ENCODE results near the gene RAB3IL1. TPM values are rescaled to one million over a fixed set of nuclear protein-coding genes. Genes with fewer than 3 reads are reported as not detected.
A peak's percentile ranks its signal among the peaks of the same experiment; 100 is the strongest.
"Not testable (repeated sequence)": the region's sequence is repeated elsewhere in the genome, so short reads cannot be mapped to it uniquely, and the experiment has no call there.

Gene RAB3IL1
- total and polyA plus RNA-seq, 9 of the 15 experiments (the other 6 are each of a cell fraction or from before 2014, with no cell fraction given), result 0.15 to 42.6 (median 15.5) TPM

GRCh38 chr11:61964666-61965271 is 47.4 kb upstream of the RAB3IL1 start (continued):
- TF ChIP-seq TOE1 (IDR thresholded peaks at IDR 0.05; ENCODE audit: borderline replicate concordance) (peak; percentile 94), TEAD4 (IDR thresholded peaks at IDR 0.05; ENCODE audit: low read length) (peak; percentile 58; the same call in 1 of the 2 replicates), KLF16 (IDR thresholded peaks at IDR 0.05) (peak; percentile 38; the same call in 1 of the 2 replicates), NFATC3 (IDR thresholded peaks at IDR 0.05) (0 out of 2 replicates have a peak, but pooled peaks have one; percentile 18), CBFA2T3 (IDR thresholded peaks at IDR 0.05) (peak; percentile 80), NCOR1 (IDR thresholded peaks at IDR 0.05) (peak; percentile 64), TARDBP (IDR thresholded peaks at IDR 0.05) (peak; percentile 75; the same call in 1 of the 2 replicates), HMG20B (CRISPR knock-in tag; IDR thresholded peaks at IDR 0.05) (0 out of 2 replicates have a peak, but pooled peaks have one; percentile 10), IRF9 (tag; IDR thresholded peaks at IDR 0.05) (peak; percentile 70; the same call in 1 of the 2 replicates), CEBPG (CRISPR knock-in tag; IDR thresholded peaks at IDR 0.05) (peak; percentile 91), CEBPG (tag; conservative IDR thresholded peaks at IDR 0.05 in 1 of 2, IDR thresholded peaks at IDR 0.05 in 1 of 2) (peak in 1 of 2 experiments; percentile 92; a peak in 3 of 4 replicates), ZFX (CRISPR knock-in tag; IDR thresholded peaks at IDR 0.05) (0 out of 2 replicates have a peak, but pooled peaks have one; percentile 30), SOX6 (IDR thresholded peaks at IDR 0.05) (peak; percentile 73; the same call in 1 of the 2 replicates), ZNF436 (CRISPR knock-in tag; IDR thresholded peaks at IDR 0.05) (peak; percentile 39; the same call in 1 of the 2 replicates), RAD51 (IDR thresholded peaks at IDR 0.05; ENCODE audit: borderline replicate concordance, low read depth) (peak; percentile 96), TAL1 (IDR thresholded peaks at IDR 0.05) (peak; percentile 74; the same call in 1 of the 2 replicates), LCOR (CRISPR knock-in tag; IDR thresholded peaks at IDR 0.05) (peak; percentile 40), MTA2 (IDR thresholded peaks at IDR 0.05; ENCODE audit: low read depth) (0 out of 2 replicates have a peak, but pooled peaks have one; percentile 19)
- not testable (repeated sequence) for TF ChIP-seq TOE1 (CRISPR knock-in tag; IDR thresholded peaks at IDR 0.05; ENCODE audit: borderline replicate concordance, low read depth); TEAD4 (CRISPR knock-in tag; IDR thresholded peaks at IDR 0.05; ENCODE audit: borderline replicate concordance)
- TF ChIP-seq, protein P1, sequence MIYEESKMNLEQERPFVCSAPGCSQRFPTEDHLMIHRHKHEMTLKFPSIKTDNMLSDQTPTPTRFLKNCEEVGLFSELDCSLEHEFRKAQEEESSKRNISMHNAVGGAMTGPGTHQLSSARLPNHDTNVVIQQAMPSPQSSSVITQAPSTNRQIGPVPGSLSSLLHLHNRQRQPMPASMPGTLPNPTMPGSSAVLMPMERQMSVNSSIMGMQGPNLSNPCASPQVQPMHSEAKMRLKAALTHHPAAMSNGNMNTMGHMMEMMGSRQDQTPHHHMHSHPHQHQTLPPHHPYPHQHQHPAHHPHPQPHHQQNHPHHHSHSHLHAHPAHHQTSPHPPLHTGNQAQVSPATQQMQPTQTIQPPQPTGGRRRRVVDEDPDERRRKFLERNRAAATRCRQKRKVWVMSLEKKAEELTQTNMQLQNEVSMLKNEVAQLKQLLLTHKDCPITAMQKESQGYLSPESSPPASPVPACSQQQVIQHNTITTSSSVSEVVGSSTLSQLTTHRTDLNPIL (CRISPR knock-in tag; IDR thresholded peaks at IDR 0.05), result peak; percentile 59; the same call in 1 of the 2 replicates
- TF ChIP-seq, protein P2, sequence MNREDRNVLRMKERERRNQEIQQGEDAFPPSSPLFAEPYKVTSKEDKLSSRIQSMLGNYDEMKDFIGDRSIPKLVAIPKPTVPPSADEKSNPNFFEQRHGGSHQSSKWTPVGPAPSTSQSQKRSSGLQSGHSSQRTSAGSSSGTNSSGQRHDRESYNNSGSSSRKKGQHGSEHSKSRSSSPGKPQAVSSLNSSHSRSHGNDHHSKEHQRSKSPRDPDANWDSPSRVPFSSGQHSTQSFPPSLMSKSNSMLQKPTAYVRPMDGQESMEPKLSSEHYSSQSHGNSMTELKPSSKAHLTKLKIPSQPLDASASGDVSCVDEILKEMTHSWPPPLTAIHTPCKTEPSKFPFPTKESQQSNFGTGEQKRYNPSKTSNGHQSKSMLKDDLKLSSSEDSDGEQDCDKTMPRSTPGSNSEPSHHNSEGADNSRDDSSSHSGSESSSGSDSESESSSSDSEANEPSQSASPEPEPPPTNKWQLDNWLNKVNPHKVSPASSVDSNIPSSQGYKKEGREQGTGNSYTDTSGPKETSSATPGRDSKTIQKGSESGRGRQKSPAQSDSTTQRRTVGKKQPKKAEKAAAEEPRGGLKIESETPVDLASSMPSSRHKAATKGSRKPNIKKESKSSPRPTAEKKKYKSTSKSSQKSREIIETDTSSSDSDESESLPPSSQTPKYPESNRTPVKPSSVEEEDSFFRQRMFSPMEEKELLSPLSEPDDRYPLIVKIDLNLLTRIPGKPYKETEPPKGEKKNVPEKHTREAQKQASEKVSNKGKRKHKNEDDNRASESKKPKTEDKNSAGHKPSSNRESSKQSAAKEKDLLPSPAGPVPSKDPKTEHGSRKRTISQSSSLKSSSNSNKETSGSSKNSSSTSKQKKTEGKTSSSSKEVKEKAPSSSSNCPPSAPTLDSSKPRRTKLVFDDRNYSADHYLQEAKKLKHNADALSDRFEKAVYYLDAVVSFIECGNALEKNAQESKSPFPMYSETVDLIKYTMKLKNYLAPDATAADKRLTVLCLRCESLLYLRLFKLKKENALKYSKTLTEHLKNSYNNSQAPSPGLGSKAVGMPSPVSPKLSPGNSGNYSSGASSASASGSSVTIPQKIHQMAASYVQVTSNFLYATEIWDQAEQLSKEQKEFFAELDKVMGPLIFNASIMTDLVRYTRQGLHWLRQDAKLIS (CRISPR knock-in tag; IDR thresholded peaks at IDR 0.05), result 0 out of 2 replicates have a peak, but pooled peaks have one; percentile 15

Data from K562 (cell line).